ENCODE results near the gene NFATC3. TPM values are rescaled to one million over a fixed set of nuclear protein-coding genes. Genes with fewer than 3 reads are reported as not detected.

The NFATC3 gene
- total RNA-seq, 2 donors from 2014 or later = 64.2 to 90.1 TPM

- DNase-seq (ENCODE audit: low spot score in 2 of 2) (no peak), ATAC-seq (peak in 1 of 2 donors; percentile 20)
- peak overlapping the region; percentile 64 to 78 for H3K27ac Mint-ChIP-seq
- no peaks in the 10 kb centered on the region for H3K9me3 Mint-ChIP-seq
- no peaks in the 10 kb centered on the region for H3K36me3 Mint-ChIP-seq
Measured at GRCh38 chr16:68217506-68217905, 132.3 kb downstream of the NFATC3 start.

DNA sequence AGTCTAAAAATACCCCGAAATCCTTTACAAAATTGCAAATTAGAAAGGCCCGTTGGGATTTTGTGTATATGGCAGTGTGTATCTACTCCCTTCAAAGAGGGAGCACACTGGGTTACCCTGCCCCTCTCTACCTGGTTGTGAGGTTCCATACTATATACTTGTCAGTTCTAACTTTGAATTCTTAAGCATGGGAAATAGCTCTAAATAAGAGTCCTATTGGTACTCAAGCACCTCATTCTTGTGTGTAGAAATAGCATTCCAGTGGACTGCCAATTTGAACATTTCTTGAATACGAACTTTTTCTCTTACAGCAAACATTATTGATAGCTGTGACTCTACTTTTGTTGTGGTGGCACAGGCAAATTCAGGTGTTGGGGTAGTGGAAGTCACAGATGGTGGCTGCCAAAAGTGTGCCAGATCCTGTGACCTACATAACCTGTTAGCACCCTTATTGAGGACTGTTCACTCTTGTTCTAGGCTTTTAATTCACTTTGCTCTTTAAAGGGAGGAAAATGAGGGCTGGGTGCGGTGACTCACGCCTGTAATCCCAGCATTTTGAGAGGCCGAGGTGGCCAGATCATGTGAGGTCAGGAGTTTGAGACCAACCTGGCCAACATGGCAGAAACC, 134.7 kb downstream of the NFATC3 start:
- Mint-ChIP-seq H3K27ac (peak overlapping the region in 1 of 2 donors; percentile 75), H3K9me3 (no peaks in the 10 kb centered on the region), H3K36me3 (no peaks in the 10 kb centered on the region)
- DNase-seq (ENCODE audit: low spot score in 2 of 2) = no peak
- ATAC-seq = no peak

- DNase-seq (ENCODE audit: low spot score in 2 of 2) = no peak
- no peak for ATAC-seq
- no peaks in the 10 kb centered on the region for H3K36me3 Mint-ChIP-seq
- no peaks in the 10 kb centered on the region for H3K9me3 Mint-ChIP-seq
- no peak overlapping the region for H3K27ac Mint-ChIP-seq
Measured at GRCh38 chr16:68223072-68223471, 137.9 kb downstream of the NFATC3 start.

DNA sequence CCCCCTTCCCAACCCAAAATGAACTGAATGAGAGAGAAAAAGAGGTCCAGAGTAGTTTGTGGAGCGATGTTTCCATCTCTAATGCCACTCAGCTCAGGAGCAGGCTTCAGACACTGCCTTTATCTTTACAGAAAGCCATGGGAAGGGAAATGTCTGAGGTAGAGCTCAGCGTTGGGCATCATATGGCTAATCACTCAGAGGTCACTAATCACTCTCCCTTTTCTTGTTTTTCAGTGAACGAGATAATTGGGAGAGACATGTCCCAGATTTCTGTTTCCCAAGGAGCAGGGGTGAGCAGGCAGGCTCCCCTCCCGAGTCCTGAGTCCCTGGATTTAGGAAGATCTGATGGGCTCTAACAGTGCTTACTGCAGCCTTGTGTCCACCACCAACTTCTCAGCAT, 140.9 kb downstream of the NFATC3 start:
- H3K9me3 Mint-ChIP-seq = no peaks in the 10 kb centered on the region
- no peaks in the 10 kb centered on the region for H3K36me3 Mint-ChIP-seq
- no peak for DNase-seq (ENCODE audit: low spot score in 2 of 2)
- no peak for ATAC-seq
- H3K27ac Mint-ChIP-seq = peak overlapping the region; percentile 4 to 81

DNA sequence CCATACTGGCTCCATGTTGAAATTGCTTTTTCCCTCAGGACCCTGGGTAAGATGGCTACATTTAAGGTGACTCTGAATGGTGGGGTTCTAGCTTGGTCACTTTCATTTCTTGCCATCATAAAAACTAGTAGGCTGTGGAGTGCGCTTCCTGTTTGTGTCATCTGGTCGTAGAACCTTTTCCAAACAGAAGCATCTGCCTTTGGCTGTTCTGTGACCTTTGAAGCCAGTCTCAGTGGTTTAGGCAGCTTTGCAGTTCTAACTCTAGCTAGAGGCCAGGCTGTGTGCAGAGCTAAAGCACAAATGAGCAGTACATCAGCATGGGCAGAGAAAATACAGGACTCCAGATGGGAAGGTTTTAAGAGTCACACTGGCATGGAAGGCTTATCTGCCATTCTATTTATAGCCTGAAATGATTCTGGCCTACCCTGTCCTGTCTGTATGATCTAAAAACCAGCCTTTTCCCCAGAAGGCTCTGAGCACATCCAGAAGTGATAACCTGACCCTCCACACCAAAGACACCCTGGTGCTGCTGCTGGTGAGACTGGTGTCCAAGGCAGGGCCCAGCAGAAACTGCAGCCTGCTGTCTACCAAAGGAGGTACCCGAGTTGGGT, 142.1 kb downstream of the NFATC3 start:
- peak; percentile 76 to 89 for ATAC-seq
- Mint-ChIP-seq H3K36me3 (no peaks in the 10 kb centered on the region), H3K27ac (peak overlapping the region; percentile 53 to 94), H3K9me3 (no peaks in the 10 kb centered on the region)
- DNase-seq (ENCODE audit: low spot score in 2 of 2) = no peak

DNA sequence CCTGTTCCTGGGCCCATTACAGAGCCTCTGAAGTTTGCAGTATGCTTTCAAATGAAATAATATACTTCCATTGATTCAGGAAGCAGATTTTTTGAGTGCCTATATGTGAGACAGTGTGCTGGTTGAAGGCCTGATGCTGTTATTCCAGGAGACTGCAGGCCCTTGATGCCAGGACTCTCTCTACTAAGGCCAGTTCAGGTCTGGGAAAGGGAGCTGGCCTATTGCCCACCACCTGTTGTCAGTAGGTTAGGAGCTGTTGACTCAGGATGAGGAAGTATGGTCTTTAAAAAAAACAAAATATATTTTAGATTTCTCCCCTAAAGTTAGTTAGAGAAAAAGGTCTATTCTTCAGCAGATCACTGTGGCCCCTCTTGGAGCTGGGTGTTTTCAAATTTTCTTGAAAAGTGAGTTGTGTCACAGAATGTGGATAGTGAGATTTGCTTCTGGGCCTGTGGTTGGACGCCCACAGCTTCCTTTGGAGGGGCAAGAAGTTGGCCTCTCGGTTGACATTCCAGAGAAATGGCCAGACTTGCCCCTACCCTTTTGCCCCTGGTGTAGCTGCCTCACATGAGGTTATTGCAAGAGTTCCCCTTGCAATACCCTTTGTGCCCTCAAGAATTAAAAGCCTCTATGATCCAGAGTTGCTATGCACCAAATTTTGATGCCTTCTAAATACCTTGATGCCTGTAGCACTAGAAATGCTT, 142.8 kb downstream of the NFATC3 start:
- DNase-seq (ENCODE audit: low spot score in 2 of 2) = no peak

DNA sequence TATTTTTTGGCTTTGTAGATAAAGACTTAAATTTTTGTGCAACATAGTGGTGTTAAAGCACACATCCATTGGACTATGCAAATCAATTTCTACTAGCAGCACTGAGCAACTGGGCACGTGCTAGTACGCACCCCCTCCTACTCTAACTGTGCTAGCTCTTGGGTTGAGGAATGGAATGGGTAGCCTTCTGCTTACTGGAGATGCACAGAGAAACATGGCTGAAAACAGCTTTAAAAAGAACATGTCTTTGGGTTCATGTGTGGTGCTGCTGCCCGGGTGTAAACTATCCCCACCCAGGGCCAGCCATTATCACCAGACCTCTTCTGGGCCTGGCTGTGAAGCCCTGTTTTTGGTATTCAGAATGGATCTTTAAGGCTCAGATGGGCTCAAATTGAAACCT, 143.5 kb downstream of the NFATC3 start:
- H3K36me3 Mint-ChIP-seq = no peaks in the 10 kb centered on the region
- no peaks in the 10 kb centered on the region for H3K9me3 Mint-ChIP-seq
- DNase-seq (ENCODE audit: low spot score in 2 of 2) = no peak
- peak overlapping the region in 1 of 2 donors; percentile 49 for H3K27ac Mint-ChIP-seq
- no peak for ATAC-seq

More for the DNA sequence above, 142.8 kb downstream of the NFATC3 start:
- H3K9me3 Mint-ChIP-seq = no peaks in the 10 kb centered on the region
- no peaks in the 10 kb centered on the region for H3K36me3 Mint-ChIP-seq
- no peak for ATAC-seq
- peak overlapping the region; percentile 53 to 94 for H3K27ac Mint-ChIP-seq

DNA sequence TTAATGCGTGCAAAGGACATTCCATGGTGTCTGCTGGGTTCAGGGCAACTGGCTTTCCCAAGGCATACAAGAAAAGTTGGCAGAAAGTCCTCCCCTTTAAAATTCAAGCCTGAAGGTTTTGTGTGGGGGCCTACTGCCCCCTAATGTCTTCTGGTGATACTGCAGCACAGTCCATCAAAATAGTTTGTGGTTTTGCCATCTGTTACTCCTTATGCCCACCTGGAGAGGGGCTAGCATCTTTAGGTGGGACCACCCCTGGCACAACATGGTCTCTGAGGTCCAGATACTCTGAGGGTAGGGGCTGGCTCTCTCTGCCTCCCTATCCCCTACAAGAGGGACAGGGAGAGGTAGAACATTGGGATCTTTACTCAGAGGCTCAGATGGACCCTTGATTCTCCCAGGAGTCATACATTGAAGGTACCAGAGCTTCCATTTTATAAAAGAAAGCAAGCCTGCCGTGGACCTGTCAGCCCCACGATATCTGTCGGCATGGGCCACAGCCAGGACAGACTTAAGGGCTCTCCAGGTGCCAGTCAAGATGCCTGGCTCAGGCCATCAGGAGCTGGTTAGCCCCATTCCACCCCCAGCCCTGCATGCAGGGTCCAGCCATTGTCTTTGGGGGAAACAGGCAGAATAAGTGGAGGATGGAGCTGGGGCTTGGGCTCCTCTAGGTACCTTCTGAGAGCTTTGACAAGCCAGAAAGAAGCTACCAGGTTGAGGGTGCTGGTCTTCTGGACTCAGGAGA, 144.4 kb downstream of the NFATC3 start:
- peak in 1 of 2 donors; percentile 59 for DNase-seq (ENCODE audit: low spot score in 2 of 2)
- Mint-ChIP-seq H3K9me3 (no peaks in the 10 kb centered on the region), H3K36me3 (no peaks in the 10 kb centered on the region), H3K27ac (peak overlapping the region; percentile 49 to 78)
- no peak for ATAC-seq

DNA sequence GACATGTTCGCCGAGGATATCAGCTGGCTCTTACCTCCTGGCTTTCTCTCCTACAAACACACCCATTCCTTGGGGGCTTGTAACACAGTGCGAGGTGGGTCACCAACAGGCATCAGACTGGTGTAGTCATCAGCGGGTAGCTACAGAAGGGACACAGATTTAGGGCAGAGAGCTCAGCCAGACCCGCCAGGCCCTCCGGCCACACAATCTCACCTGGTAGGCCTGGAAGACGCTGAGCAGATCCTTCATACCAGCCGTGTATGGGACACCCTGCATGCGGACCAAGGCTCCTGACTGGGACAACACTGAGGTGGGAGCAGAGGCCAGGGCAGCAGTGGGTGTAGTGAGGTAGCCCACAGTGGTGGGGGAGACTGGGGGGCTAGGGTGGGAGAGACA, 145.0 kb downstream of the NFATC3 start:
- Mint-ChIP-seq H3K36me3 (no peaks in the 10 kb centered on the region), H3K27ac (no peak overlapping the region), H3K9me3 (no peaks in the 10 kb centered on the region)
- ATAC-seq = no peak
- DNase-seq (ENCODE audit: low spot score in 2 of 2) = no peak

DNA sequence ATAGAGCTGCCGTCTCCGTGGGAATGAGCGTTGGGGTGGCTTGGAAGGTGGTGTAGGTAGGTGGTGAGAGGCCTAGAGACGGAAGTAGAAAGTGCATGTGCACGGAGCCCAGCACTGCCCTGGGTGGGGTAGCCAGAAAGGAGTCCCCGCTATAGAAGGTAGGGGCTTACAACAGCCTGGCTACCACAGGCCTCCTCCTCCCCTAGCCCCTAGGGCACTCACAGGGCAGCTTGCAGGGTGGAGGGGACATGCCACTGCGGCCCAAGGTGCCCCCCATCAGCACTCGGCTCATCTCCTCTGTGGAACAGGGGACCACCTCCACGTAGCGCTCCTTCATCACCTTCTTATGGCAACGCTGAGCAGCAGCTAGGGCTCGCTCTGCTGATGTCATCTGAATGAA, 145.8 kb downstream of the NFATC3 start:
- DNase-seq (ENCODE audit: low spot score in 2 of 2) (no peak), ATAC-seq (no peak)
- Mint-ChIP-seq H3K27ac (no peak overlapping the region), H3K9me3 (no peaks in the 10 kb centered on the region), H3K36me3 (no peaks in the 10 kb centered on the region)

DNA sequence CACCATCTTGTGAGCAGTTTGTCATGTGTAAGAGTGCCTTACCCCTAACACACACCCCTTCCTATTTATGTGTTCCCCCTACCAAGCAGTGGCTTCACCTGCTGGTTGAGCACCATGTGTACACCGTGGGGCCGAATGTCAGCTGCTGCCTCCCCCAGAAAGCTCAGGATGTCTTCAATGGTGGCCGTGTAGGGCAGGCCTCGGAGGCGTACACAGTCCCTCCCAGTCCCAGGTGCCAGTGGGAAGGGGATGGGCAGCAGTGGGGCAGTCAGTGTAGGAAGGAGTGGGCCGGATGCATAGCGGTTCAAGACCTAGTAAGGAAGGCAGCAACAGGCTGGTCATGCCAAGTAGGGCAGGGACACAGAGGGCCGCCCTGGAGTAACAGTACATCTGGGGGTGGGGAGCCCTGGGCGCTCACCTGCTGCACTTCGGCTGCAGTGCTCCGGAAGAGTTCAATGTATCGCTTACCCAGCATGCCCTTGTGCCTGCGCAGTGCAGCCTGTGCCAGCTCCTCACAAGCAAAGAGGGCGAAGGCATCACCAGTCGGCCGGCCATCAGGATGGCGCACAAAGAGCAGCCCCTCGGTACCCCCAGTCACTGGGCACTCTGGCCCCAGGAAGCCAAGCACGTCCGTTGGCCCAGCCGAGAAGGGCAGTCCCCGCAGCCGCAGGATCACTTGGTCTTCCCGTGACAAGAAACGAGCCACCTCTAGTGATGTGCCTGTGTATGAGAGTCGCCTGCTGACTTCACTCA, 146.4 kb downstream of the NFATC3 start:
- ATAC-seq = no peak
- no peak for DNase-seq (ENCODE audit: low spot score in 2 of 2)
- H3K9me3 Mint-ChIP-seq = no peaks in the 10 kb centered on the region
- H3K27ac Mint-ChIP-seq = peak overlapping the region in 1 of 2 donors; percentile 41
- no peaks in the 10 kb centered on the region for H3K36me3 Mint-ChIP-seq

DNA sequence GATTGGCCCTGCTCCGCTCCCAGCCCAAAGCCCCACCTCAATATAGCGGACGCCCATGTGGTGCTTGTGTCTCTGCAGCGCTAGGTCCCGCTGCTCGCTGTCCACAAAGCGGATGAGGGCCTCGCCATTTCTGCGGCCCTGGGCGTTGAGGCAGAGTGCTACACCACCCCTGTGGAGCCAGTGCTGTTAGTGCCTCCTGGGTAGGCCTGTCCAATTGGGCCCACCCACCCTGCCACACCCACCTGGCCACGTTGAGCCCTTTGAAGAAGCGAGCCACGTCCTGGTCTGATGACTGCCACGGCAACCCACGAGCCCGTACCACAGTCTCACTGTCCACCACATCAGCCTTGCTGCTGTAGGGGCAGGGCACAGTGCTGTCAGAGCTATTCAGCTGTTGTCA, 147.2 kb downstream of the NFATC3 start:
- no peaks in the 10 kb centered on the region for H3K9me3 Mint-ChIP-seq
- no peaks in the 10 kb centered on the region for H3K36me3 Mint-ChIP-seq
- H3K27ac Mint-ChIP-seq = peak overlapping the region in 1 of 2 donors; percentile 41
- ATAC-seq (no peak), DNase-seq (ENCODE audit: low spot score in 2 of 2) (no peak)

GRCh38 chr16:68233085-68233834, 148.1 kb downstream of the NFATC3 start:
- Mint-ChIP-seq H3K27ac (peak overlapping the region; percentile 2 to 31), H3K9me3 (no peaks in the 10 kb centered on the region), H3K36me3 (no peaks in the 10 kb centered on the region)
- peak in 1 of 2 donors; percentile 41 for ATAC-seq
- DNase-seq (ENCODE audit: low spot score in 2 of 2) = no peak

DNA sequence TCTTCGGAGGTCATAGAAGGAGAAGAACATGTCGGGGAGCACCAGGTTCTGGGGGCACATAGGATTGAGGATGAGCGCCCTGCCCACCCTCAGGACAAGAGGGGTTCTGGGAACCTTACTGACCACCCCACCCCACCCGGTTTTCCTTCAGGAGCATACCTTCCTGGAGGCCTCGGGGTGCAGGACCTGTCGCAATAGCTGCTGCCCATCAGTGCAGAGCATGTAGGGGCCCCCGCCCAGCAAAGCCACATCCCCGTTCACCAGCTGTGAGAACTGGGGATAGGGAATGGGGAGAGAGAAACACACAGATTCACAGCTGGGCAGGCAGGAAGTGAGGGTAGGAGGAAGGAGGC, 148.6 kb downstream of the NFATC3 start:
- peak overlapping the region in 1 of 2 donors; percentile 2 for H3K27ac Mint-ChIP-seq
- no peak for ATAC-seq
- H3K36me3 Mint-ChIP-seq = no peaks in the 10 kb centered on the region
- no peaks in the 10 kb centered on the region for H3K9me3 Mint-ChIP-seq
- no peak for DNase-seq (ENCODE audit: low spot score in 2 of 2)

- DNase-seq (ENCODE audit: low spot score in 2 of 2) (no peak), ATAC-seq (no peak)
- H3K9me3 Mint-ChIP-seq = no peaks in the 10 kb centered on the region
- H3K36me3 Mint-ChIP-seq = no peaks in the 10 kb centered on the region
- peak overlapping the region in 1 of 2 donors; percentile 1 for H3K27ac Mint-ChIP-seq
Measured at GRCh38 chr16:68234188-68235107, 149.3 kb downstream of the NFATC3 start.

All from activated naive CD4-positive, alpha-beta T cell treated with anti-CD3 and anti-CD28 coated beads, Interleukin-2, amount 50 U/mL, for 72 hours (primary cell).